Liver (tissue), 9 donors: ENCODE measurements around the gene ZNF778. TPM values are rescaled to one million over a fixed set of nuclear protein-coding genes. Genes with fewer than 3 reads are reported as not detected.

Experiments
- DNase-seq: peaks from one replicate; pipeline ENCODE4 v3.0.0-alpha.2; 2017; ENCODE audit warnings: low spot score
- H3K27ac ChIP-seq, 2 donors: one replicate each; pipeline ENCODE4 v1.7.0; 2013; ENCODE audit warnings: inconsistent platforms in 2 of 2, low read length in 2 of 2, control low read depth in 1 of 2, low read depth in 1 of 2, mild to moderate bottlenecking in 1 of 2
- H3K27me3 ChIP-seq, 4 donors: one replicate each; pipeline versions ENCODE4 v1.6.1 to v1.7.0; 2013; ENCODE audit warnings: low read length in 3 of 4, inconsistent platforms in 1 of 4, mild to moderate bottlenecking in 1 of 4, moderate library complexity in 1 of 4; ENCODE audit not compliant: control insufficient read depth in 4 of 4, insufficient read depth in 4 of 4
- H3K36me3 ChIP-seq, 4 donors: one replicate each; pipeline versions ENCODE4 v1.6.1 to v1.7.0; 2013; ENCODE audit warnings: low read length in 3 of 4, mild to moderate bottlenecking in 3 of 4, low read depth in 1 of 4, moderate library complexity in 1 of 4; ENCODE audit not compliant: control insufficient read depth in 4 of 4, insufficient read depth in 3 of 4
- H3K4me1 ChIP-seq, 4 donors: one replicate each; pipeline versions ENCODE4 v1.6.1 to v1.7.0; 2013; ENCODE audit warnings: low read length in 3 of 4, mild to moderate bottlenecking in 3 of 4, moderate library complexity in 1 of 4; ENCODE audit not compliant: control insufficient read depth in 4 of 4, insufficient read depth in 4 of 4
- H3K4me3 ChIP-seq, 3 donors: one replicate each; pipeline versions ENCODE4 v1.6.1 to v1.7.0; 2013; ENCODE audit warnings: low read length in 3 of 3, control low read depth in 1 of 3, low read depth in 1 of 3, mild to moderate bottlenecking in 1 of 3
- H3K9ac ChIP-seq, 2 donors: one replicate each; pipeline ENCODE4 v1.7.0; 2013; ENCODE audit warnings: low read length in 2 of 2, mild to moderate bottlenecking in 2 of 2, moderate library complexity in 2 of 2, control low read depth in 1 of 2, low read depth in 1 of 2
- H3K9me3 ChIP-seq, 4 donors: one replicate each; pipeline versions ENCODE4 v1.6.1 to v1.7.0; 2013; ENCODE audit warnings: low read length in 3 of 4; ENCODE audit not compliant: control insufficient read depth in 4 of 4
- FOXA1 ChIP-seq: IDR thresholded peaks from 2 replicates; pipeline ENCODE4 v1.6.1; 2016; ENCODE audit warnings: antibody characterized with exemption
- FOXA2 ChIP-seq: IDR thresholded peaks from 2 replicates; pipeline ENCODE4 v1.6.1; 2016; ENCODE audit warnings: antibody characterized with exemption
- GABPA ChIP-seq, 2 donors: IDR thresholded peaks in 1 of 2; conservative IDR thresholded peaks in 1 of 2; 2 replicates each; pipeline ENCODE4 v1.6.1; 2016; ENCODE audit warnings: antibody characterized with exemption in 2 of 2, mild to moderate bottlenecking in 1 of 2, moderate library complexity in 1 of 2
- HNF4A ChIP-seq, 2 donors: conservative IDR thresholded peaks; 2 replicates each; pipeline ENCODE4 v1.6.1; 2016; ENCODE audit warnings: antibody characterized with exemption in 2 of 2, mild to moderate bottlenecking in 2 of 2
- HNF4G ChIP-seq: IDR thresholded peaks from 2 replicates; pipeline ENCODE4 v1.6.1; 2016; ENCODE audit warnings: antibody characterized with exemption
- JUND ChIP-seq, 2 donors: IDR thresholded peaks; 2 replicates each; pipeline ENCODE4 v1.6.1; 2016; ENCODE audit warnings: antibody characterized with exemption in 2 of 2
- NR2F2 ChIP-seq: IDR thresholded peaks from 2 replicates; pipeline ENCODE4 v1.6.1; 2016; ENCODE audit warnings: antibody characterized with exemption
- RAD21 ChIP-seq, 2 donors: IDR thresholded peaks; 2 replicates each; pipeline ENCODE4 v1.6.1; 2016; ENCODE audit warnings: antibody characterized with exemption in 2 of 2, mild to moderate bottlenecking in 2 of 2
- RXRA ChIP-seq, 2 donors: IDR thresholded peaks; 2 replicates each; pipeline ENCODE4 v1.6.1; 2017 to 2018; ENCODE audit warnings: antibody characterized with exemption in 2 of 2, mild to moderate bottlenecking in 1 of 2
- TAF1 ChIP-seq: conservative IDR thresholded peaks from 2 replicates; pipeline ENCODE4 v1.6.1; 2016; ENCODE audit warnings: antibody characterized with exemption, mild to moderate bottlenecking
- YY1 ChIP-seq: IDR thresholded peaks from 2 replicates; pipeline ENCODE4 v1.6.1; 2016; ENCODE audit warnings: antibody characterized with exemption, mild to moderate bottlenecking
- WGBS: extraction: QIAGEN DNeasy Blood & Tissue Kit; methylation state at CpG from one replicate; pipeline ENCODE4 v1.1.7; 2013; 5-methylcytosine and 5-hydroxymethylcytosine counted together
- polyA plus RNA-seq, 2 donors: library from polyadenylated mRNA; stranded (reverse) in 1 of 2; unstranded in 1 of 2; fragments of 200-250 nt in 1 of 2; fragments of >200 nt in 1 of 2; fragmentation: Nextera tagmentation in 1 of 2; extraction: Ambion mirVana in 1 of 2; gene quantifications; one replicate each; pipeline versions ENCODE4 v1.2.1 to v1.2.3, GENCODE V29; 2013 to 2015
- total RNA-seq, 2 donors: library from RNA; depleted of rRNA; stranded (reverse); fragments of >200 nt; gene quantifications; one replicate each; pipeline ENCODE4 v1.2.3, GENCODE V29; 2014
- TF ChIP-seq, protein P1 (sequence below): IDR thresholded peaks from 2 replicates; pipeline ENCODE4 v1.6.1; 2016; ENCODE audit warnings: antibody characterized with exemption
- TF ChIP-seq, protein P2 (sequence below): IDR thresholded peaks from 2 replicates; pipeline ENCODE4 v1.6.1; 2016; ENCODE audit warnings: antibody characterized with exemption
- TF ChIP-seq, protein P3 (sequence below): IDR thresholded peaks from 2 replicates; pipeline ENCODE4 v1.6.1; 2016; ENCODE audit warnings: antibody characterized with exemption
- TF ChIP-seq, protein P4 (sequence below): IDR thresholded peaks from 2 replicates; pipeline ENCODE4 v1.6.1; 2016; ENCODE audit warnings: antibody characterized with exemption, mild to moderate bottlenecking
- TF ChIP-seq, protein P5 (sequence below): fragments of 150-350 bp; IDR thresholded peaks from 2 replicates; pipeline ENCODE4 v1.5.1; 2017; ENCODE audit warnings: improper control_type of control experiment, low read depth, low read length; ENCODE audit not compliant: missing input control
- donor health status: healthy.
- donor health status: healthy.
- donor health status: healthy.
- donor health status: healthy.
- donor health status: healthy.

Gene ZNF778
- total and polyA plus RNA-seq, 4 donors, result 0.75 to 9.2 (median 4.2) TPM

DNA sequence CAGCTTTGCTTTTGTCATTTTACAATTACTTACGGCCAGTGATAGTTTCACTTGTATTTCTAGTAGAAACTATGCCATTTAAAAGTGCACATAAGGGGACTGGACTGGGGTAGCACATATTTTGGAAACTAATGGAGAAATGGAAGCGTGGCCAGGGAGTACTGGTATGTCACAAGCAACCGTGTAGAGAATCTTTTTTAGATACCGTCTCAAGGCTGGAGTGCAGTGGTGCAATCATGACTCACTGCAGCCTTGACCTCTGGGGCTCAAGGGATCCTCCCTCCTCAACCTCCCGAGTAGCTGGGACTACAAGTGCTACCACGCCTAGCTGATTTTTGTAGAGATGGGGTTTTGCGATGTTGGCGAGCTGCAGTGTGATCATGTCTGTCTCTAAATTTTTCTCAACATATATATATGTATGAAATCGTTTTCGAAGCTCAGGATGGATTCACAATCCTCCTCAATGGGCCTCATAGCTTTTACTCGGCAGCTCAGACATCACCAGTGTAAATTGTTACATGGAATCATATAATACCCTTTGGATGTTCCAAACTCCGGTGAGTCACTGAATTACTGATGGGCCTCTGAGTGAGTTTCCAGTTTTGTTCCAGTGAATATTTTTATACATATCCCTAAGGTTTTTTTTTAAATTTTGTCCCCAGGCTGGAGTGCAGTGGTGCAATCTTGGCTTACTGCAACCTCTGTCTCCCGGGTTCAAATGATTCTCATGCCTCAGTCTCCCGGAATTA is 51.7 kb downstream of the ZNF778 start (continued):
- TF ChIP-seq, protein P1, sequence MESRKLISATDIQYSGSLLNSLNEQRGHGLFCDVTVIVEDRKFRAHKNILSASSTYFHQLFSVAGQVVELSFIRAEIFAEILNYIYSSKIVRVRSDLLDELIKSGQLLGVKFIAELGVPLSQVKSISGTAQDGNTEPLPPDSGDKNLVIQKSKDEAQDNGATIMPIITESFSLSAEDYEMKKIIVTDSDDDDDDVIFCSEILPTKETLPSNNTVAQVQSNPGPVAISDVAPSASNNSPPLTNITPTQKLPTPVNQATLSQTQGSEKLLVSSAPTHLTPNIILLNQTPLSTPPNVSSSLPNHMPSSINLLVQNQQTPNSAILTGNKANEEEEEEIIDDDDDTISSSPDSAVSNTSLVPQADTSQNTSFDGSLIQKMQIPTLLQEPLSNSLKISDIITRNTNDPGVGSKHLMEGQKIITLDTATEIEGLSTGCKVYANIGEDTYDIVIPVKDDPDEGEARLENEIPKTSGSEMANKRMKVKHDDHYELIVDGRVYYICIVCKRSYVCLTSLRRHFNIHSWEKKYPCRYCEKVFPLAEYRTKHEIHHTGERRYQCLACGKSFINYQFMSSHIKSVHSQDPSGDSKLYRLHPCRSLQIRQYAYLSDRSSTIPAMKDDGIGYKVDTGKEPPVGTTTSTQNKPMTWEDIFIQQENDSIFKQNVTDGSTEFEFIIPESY, result no peak
- TF ChIP-seq TAF1, result no peak

DNA sequence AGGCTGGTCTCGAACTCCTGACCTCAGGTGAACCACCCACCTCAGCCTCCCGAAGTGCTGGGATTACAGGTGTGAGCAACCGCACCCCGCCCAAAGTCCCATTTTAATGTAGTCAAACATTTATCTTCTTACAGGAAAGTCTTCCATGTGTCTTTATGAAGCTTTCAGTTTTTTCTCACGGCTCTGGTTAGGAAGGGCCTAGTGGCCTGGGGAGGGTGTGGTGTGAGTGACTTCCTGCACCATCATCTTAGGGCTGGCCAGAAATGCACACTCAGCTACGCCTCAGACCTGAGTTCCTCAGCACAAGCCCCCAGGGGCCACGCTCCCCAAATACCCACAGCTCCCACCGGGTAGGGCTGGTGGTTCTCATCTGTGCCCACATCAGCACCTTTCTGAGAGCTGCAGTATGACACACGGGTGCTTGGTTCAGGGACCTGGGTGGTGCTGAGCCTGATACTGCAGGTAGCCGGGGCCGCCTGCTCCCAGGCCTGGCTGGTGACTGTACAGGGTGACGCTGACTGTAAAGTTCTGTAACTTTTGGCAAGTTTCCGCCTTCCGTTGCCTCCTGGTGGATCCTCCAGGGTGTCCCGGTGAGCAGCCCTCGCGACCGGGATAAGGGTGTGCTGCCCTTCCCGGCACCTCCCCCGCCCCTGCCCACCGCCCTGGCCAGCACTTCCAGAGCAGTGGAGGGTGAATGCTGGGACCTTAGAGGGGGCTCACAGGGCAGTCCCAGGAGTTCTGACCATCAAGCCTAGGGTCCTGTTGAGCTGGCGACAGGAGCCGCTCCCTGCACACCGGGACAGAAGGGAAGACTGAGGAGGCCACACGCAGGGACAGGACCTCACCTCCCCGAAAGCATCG is 52.5 kb downstream of the ZNF778 start:
- no peak for DNase-seq
- Histone ChIP-seq H3K27ac (no peak overlapping the region), H3K36me3 (peaks cover 3 to 63% (median 26%) of the 10 kb centered on the region in 4 donors), H3K27me3 (no peaks in the 10 kb centered on the region), H3K4me1 (no peaks in the 10 kb centered on the region), H3K9ac (no peak overlapping the region), H3K4me3 (no peak overlapping the region), H3K9me3 (no peaks in the 10 kb centered on the region)
- TF ChIP-seq FOXA2 (no peak), HNF4A (conservative IDR thresholded peaks at IDR 0.05) (no peak), JUND (IDR thresholded peaks at IDR 0.05) (no peak), NR2F2 (no peak), TAF1 (no peak), FOXA1 (no peak)
- TF ChIP-seq, protein P2, sequence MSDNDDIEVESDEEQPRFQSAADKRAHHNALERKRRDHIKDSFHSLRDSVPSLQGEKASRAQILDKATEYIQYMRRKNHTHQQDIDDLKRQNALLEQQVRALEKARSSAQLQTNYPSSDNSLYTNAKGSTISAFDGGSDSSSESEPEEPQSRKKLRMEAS, result no peak
- TF ChIP-seq, protein P3, sequence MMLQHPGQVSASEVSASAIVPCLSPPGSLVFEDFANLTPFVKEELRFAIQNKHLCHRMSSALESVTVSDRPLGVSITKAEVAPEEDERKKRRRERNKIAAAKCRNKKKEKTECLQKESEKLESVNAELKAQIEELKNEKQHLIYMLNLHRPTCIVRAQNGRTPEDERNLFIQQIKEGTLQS, result no peak
- TF ChIP-seq, protein P4, sequence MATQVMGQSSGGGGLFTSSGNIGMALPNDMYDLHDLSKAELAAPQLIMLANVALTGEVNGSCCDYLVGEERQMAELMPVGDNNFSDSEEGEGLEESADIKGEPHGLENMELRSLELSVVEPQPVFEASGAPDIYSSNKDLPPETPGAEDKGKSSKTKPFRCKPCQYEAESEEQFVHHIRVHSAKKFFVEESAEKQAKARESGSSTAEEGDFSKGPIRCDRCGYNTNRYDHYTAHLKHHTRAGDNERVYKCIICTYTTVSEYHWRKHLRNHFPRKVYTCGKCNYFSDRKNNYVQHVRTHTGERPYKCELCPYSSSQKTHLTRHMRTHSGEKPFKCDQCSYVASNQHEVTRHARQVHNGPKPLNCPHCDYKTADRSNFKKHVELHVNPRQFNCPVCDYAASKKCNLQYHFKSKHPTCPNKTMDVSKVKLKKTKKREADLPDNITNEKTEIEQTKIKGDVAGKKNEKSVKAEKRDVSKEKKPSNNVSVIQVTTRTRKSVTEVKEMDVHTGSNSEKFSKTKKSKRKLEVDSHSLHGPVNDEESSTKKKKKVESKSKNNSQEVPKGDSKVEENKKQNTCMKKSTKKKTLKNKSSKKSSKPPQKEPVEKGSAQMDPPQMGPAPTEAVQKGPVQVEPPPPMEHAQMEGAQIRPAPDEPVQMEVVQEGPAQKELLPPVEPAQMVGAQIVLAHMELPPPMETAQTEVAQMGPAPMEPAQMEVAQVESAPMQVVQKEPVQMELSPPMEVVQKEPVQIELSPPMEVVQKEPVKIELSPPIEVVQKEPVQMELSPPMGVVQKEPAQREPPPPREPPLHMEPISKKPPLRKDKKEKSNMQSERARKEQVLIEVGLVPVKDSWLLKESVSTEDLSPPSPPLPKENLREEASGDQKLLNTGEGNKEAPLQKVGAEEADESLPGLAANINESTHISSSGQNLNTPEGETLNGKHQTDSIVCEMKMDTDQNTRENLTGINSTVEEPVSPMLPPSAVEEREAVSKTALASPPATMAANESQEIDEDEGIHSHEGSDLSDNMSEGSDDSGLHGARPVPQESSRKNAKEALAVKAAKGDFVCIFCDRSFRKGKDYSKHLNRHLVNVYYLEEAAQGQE, result no peak
- 94% methylated on average over 27 of the region's 27 CpGs for WGBS

DNA sequence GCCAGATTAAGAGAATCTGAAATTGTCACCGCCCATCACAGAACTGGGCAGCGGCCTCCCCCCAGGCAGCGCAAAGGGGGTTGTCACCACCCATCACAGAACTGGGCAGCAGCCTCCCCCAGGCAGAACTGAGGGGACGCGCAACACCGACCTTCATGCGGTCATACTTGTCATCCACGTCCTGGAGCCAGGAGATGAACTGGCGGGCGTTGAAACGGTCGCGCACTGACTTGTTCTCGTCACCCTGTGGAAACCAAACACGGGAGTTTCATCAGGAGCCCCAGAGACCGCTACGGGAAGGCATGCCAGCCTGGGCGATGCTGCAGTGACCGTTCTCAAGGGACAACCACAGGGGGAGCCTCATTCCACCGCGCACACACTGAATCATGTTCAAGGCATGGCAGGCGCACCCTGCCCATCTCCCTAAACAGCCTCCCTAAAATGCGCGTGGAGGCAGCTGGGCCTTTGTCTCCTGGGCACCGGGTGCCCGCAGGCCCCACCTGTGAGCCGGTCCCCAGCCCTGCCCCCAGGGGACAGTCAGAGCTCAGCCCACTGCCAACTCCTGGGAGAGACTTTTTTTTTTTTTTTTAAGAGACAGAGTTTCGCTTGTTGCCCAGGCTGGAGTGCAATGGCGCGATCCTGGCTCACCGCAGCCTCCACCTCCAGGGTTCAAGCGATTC is 53.3 kb downstream of the ZNF778 start:
- DNase-seq, result no peak
- Histone ChIP-seq H3K27ac (no peak overlapping the region), H3K27me3 (no peaks in the 10 kb centered on the region)
- TF ChIP-seq GABPA (IDR thresholded peaks at IDR 0.05 in 1 of 2, conservative IDR thresholded peaks at IDR 0.05 in 1 of 2), result no peak
- TF ChIP-seq HNF4G, result no peak
- TF ChIP-seq RAD21 (IDR thresholded peaks at IDR 0.05), result no peak
- TF ChIP-seq JUND (IDR thresholded peaks at IDR 0.05), result no peak
- TF ChIP-seq, protein P1, result no peak
- no peak for TF ChIP-seq HNF4A (conservative IDR thresholded peaks at IDR 0.05)
- TF ChIP-seq, protein P5, sequence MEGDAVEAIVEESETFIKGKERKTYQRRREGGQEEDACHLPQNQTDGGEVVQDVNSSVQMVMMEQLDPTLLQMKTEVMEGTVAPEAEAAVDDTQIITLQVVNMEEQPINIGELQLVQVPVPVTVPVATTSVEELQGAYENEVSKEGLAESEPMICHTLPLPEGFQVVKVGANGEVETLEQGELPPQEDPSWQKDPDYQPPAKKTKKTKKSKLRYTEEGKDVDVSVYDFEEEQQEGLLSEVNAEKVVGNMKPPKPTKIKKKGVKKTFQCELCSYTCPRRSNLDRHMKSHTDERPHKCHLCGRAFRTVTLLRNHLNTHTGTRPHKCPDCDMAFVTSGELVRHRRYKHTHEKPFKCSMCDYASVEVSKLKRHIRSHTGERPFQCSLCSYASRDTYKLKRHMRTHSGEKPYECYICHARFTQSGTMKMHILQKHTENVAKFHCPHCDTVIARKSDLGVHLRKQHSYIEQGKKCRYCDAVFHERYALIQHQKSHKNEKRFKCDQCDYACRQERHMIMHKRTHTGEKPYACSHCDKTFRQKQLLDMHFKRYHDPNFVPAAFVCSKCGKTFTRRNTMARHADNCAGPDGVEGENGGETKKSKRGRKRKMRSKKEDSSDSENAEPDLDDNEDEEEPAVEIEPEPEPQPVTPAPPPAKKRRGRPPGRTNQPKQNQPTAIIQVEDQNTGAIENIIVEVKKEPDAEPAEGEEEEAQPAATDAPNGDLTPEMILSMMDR, result no peak
- TF ChIP-seq RXRA (IDR thresholded peaks at IDR 0.05), result no peak
- TF ChIP-seq YY1, result no peak
- TF ChIP-seq FOXA1, result no peak
- no peak for TF ChIP-seq FOXA2

More for the DNA sequence above, 53.3 kb downstream of the ZNF778 start:
- no peaks in the 10 kb centered on the region for H3K9me3 ChIP-seq
- no peak overlapping the region for H3K4me3 ChIP-seq
- no peak overlapping the region for H3K9ac ChIP-seq
- peaks cover 6 to 66% (median 28%) of the 10 kb centered on the region in 4 donors for H3K36me3 ChIP-seq
- WGBS, result 97% methylated on average over 32 of the region's 32 CpGs
- no peaks in the 10 kb centered on the region for H3K4me1 ChIP-seq
